ENCODE data around the gene FANCC.
"Not testable (repeated sequence)": the region's sequence is repeated elsewhere in the genome, so short reads cannot be mapped to it uniquely, and the experiment has no call there.

Gene FANCC

GRCh38 chr9:95225076-95225725, 92.3 kb downstream of the FANCC start:
- DNase-seq: no peak

GRCh38 chr9:95224376-95225019, 93.0 kb downstream of the FANCC start:
- DNase-seq: no peak

- DNase-seq: not testable (repeated sequence)
These were observed 97.2 kb downstream of the FANCC start for GRCh38 chr9:95220352-95220751.

DNA sequence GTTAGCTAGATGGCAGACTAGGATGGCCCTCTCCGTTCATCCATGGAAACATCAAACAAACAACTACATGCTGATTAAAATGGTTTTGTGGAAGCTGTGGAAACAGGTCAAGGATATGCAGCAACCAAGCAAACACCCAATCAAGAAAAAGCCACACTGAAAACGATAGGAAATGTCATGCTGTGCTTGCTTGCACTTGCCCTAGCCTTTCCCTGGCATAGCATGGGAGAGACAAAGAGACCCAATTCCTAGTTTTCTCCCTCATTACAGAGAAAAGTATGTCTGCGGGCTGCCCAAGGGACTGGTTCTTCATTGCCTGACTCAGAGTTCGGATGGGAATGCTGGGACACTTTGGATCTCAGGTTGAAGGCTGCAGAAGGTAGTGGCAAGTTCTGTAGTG, 98.7 kb downstream of the FANCC start:
- no peak for DNase-seq

DNA sequence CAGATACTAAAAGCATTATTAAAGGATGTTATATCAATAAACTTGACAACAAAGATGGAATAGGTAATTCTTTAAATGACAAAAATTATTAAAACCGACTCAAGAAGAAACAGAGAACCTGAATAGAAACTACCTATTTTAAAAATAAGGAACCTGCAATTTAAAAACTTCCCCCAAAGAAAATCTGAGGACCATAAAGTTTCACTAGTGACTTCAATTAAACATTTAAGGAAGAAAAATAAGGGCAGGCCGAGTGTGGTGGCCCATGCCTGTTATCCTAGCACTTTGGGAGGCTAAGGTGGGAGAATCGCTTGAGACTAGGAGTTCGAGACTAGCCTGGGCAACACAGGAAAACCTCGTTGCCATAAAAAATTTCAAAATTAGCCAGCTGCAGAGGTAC, 99.6 kb downstream of the FANCC start:
- no peak for DNase-seq

GRCh38 chr9:95215336-95215898, 102.1 kb downstream of the FANCC start:
- DNase-seq: no peak

DNA sequence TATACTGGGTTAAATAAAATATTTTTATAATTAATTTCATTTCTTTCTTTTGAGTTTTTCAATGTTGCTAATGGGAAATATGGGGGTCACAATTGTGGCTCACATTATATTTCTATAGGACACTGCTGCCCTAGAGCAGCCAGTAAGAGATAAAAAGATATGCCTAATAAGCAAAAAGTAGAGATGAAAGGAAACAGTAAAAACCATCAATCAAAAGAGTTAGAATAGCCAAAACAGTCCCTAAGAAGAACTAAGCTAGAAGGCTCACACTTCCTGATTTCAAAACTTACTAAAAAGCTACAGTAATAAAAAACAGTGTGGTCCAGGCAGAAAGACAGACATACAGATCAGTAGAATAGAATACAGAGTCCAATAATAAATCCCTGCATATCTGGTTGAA, 104.4 kb downstream of the FANCC start:
- no peak for DNase-seq

- no peak for DNase-seq
These were observed 106.5 kb downstream of the FANCC start for GRCh38 chr9:95211028-95211427.

GRCh38 chr9:95207403-95207802, 110.1 kb downstream of the FANCC start:
- no peak for DNase-seq

- DNase-seq: no peak
These were observed 111.4 kb downstream of the FANCC start for GRCh38 chr9:95206143-95206542.

DNA sequence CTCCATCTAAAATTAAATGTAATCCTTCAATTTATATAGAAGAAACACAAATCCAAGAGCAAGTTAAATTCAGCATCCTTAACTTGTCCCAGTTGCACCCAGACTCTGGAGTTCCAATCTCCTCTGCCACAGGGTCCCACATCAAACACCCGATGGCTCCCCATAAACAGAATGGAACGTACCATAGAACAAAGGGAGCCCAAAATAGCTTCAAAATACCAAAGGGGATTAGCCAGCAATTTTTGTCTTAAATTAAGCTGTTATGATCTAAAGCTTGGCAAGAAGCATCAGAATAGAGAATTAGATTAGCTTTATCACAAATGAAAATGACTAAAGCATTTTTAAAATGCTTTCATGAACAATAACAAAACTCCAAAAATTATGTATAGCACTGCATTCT, 112.8 kb downstream of the FANCC start:
- DNase-seq: no peak

DNA sequence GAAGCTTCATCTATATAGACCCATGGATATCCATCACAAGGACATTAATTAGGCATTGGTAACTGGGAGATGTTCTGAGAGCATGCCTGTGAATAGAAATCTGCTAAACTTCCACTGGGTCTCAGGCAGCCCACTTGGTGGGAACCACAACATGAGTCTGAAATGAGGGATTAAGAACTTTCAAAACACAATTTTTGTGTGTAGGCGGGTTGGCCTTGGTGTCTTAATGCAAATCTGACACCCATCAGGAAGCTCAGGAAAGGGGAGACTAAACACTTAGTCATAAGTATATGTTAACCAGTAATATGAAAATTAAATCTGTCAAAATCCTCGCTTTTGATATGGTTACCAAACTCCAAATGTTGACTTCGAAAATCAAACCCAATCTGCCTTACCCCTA, 113.2 kb downstream of the FANCC start:
- DNase-seq: no peak

DNA sequence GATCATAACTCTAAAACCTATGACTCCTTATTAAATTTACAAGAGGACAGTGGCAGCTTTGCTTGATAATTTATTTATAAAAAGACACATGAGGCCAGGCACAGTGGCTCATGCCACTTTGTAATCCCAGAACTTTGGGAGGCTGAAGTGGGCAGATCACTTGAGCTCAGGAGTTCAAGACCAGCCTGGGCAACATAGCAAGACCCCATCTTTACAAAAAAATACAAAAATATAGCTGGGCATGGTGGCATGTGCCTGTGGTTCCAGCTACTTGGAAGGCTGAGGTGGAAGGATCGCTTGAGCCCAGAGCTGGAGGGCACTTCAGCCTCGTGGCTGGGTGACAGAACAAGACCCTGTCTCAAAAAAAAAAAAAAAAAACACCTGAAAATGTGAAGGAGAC, 114.5 kb downstream of the FANCC start:
- DNase-seq: not testable (repeated sequence)

- DNase-seq: no peak
These were observed 115.3 kb downstream of the FANCC start for GRCh38 chr9:95202076-95202681.

DNA sequence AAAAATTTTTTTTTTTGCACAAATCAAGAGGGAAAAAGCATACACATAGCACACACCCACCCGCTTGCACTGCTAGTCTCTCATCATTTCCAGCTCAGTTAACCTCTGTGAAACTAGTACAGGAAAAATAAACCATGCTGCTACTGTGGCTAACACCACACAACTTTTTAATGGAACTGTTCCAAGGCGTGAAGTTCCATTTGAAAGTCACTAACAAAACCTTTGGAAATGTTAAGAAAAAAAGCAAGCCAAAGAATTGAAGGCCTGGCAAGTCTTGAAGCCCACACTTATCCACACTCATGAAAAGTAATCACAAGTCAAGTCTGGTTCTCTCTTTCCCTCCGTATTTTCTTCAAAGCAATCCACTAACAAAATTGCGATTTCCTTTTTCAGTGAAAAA, 116.3 kb downstream of the FANCC start:
- no peak for DNase-seq

GRCh38 chr9:95197692-95198271, 119.7 kb downstream of the FANCC start:
- no peak for DNase-seq

DNA sequence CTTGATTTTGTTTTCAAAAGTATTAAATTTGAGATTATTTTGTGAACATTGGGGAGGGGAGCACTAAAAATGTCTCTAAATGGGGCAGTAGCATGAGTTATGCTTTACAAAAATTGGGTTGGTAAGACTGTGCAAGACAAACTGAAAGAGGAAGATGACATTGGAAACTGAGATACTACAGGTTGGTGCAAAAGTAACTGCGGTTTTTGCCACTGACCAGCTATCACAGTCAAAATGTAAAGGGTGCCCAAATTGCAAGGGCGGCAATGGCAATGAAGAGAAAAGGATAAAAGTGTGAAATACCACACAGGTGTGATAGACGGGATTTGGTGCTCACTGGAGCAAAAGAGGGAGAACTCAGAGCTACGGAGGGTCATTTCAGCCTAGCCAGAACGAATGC, 124.0 kb downstream of the FANCC start:
- DNase-seq: no peak

- DNase-seq: no peak
These were observed 124.4 kb downstream of the FANCC start for GRCh38 chr9:95193067-95193466.

DNA sequence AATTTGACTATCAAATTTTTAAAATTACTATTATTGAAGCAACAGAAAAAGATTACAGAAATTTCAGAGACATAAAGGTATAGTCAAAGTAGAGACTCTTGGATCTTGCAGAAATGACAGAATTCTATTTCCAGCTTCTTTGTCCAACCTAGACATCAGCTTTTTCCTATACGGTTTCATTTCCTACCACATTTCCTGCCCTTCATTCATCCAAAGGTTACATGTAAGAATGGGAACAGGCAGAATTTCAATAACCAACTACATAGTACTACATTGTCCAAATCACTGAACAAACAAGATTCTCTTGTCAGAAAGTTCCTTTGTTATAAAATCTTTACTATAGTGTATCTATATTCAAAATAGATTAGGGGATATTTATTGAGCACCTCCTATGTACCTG, 124.9 kb downstream of the FANCC start:
- DNase-seq: no peak

- no peak for DNase-seq
These were observed 127.1 kb downstream of the FANCC start for GRCh38 chr9:95190413-95190812.

GRCh38 chr9:95189251-95190098, 128.0 kb downstream of the FANCC start:
- no peak for DNase-seq

DNA sequence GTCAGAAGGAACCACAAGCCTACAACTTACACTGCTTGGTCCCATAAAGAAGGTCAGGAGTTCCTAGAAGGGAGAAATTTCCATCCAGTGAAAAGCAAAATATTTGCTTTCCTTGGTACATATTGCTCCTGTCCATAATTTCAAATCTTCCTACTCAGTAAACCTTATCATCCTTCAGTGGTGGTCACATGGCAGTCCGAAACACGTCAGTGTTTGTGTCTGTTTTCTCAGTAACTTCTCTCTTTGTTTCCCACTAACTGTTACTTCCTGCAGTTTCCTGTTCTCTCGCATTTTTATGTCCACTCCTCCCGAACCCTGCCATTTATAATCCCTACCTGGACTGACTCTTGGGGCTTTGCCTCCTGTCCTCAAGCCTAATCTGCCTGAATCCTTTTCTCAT, 129.1 kb downstream of the FANCC start:
- no peak for DNase-seq

DNA sequence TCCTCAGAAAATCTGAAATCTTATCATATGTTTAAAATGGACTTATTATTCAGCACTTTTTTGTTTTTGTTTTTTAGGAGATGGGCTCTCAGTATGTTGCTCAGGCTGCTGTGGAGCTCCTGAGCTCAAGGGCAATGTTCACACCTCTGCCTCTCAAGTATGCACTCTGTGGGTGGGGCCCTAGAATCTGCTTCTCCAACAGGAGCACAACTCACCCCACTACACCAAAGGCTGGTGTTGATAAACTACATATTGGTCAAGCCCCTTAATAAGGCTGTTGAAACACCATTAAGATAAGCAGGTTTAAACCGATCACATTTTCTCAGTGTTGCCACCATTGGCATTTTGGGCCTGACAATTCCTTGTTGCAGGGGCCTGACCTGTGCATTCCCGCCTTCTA, 131.6 kb downstream of the FANCC start:
- no peak for DNase-seq

All from NCI-H1105 (cell line).